PFSK-1 (cell line): ENCODE results near the gene SP4.

Experiments
- FOXP2 ChIP-seq: optimal IDR thresholded peaks from 2 replicates; pipeline ENCODE3; 2011; ENCODE audit warnings: borderline replicate concordance, control low read depth, inconsistent platforms; ENCODE audit not compliant: insufficient read depth; ENCODE audit errors: extremely low read length, extremely low read depth
- POLR2AphosphoS5 ChIP-seq: IDR thresholded peaks from 2 replicates; pipeline ENCODE4 v1.6.1; 2012; ENCODE audit warnings: low read depth, mild to moderate bottlenecking, control low read depth, low read length, moderate library complexity
- SIN3A ChIP-seq: IDR thresholded peaks from 2 replicates; pipeline ENCODE4 v1.6.1; 2012; ENCODE audit warnings: mild to moderate bottlenecking, low read length, moderate library complexity, borderline replicate concordance; ENCODE audit not compliant: insufficient read depth
- TAF1 ChIP-seq: IDR thresholded peaks from 2 replicates; pipeline ENCODE4 v1.6.1; 2012; ENCODE audit warnings: low read length, control low read depth, borderline replicate concordance; ENCODE audit not compliant: insufficient read depth
- TF ChIP-seq, protein P1 (sequence below), 2 experiments: IDR thresholded peaks; 2 replicates each; pipeline versions ENCODE4 v1.6.1 to v1.8.0; 2011 to 2012; ENCODE audit warnings: low read depth in 2 of 2, low read length in 2 of 2, control low read depth in 1 of 2, inconsistent platforms in 1 of 2, mild to moderate bottlenecking in 1 of 2, moderate library complexity in 1 of 2; ENCODE audit not compliant: insufficient read depth in 1 of 2

DNA sequence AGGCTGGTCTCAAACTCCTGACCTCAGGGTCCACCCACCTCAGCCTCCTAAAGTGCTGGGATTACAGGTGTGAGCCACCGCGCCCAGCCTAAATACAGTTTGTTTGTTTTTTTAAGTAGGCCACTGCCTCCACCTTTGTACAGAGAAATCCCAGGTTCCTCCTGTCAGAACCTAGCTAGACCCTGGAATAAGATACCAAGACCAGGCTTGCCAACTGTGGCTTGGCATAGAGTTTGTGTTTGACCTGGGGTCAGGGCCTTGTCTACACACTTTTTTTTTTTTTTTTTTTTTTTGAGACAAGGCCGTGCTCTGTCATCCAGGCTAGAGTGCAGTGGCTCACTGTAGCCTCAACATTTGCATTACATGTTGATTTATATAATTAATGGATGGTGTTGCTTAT is 80.7 kb downstream of the SP4 start:
- TF ChIP-seq TAF1: no peak
- no peak for TF ChIP-seq FOXP2
- TF ChIP-seq, protein P1, sequence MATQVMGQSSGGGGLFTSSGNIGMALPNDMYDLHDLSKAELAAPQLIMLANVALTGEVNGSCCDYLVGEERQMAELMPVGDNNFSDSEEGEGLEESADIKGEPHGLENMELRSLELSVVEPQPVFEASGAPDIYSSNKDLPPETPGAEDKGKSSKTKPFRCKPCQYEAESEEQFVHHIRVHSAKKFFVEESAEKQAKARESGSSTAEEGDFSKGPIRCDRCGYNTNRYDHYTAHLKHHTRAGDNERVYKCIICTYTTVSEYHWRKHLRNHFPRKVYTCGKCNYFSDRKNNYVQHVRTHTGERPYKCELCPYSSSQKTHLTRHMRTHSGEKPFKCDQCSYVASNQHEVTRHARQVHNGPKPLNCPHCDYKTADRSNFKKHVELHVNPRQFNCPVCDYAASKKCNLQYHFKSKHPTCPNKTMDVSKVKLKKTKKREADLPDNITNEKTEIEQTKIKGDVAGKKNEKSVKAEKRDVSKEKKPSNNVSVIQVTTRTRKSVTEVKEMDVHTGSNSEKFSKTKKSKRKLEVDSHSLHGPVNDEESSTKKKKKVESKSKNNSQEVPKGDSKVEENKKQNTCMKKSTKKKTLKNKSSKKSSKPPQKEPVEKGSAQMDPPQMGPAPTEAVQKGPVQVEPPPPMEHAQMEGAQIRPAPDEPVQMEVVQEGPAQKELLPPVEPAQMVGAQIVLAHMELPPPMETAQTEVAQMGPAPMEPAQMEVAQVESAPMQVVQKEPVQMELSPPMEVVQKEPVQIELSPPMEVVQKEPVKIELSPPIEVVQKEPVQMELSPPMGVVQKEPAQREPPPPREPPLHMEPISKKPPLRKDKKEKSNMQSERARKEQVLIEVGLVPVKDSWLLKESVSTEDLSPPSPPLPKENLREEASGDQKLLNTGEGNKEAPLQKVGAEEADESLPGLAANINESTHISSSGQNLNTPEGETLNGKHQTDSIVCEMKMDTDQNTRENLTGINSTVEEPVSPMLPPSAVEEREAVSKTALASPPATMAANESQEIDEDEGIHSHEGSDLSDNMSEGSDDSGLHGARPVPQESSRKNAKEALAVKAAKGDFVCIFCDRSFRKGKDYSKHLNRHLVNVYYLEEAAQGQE (IDR thresholded peaks at IDR 0.05; ENCODE audit: insufficient read depth in 1 of 2, low read depth in 2 of 2, low read length in 2 of 2): no peak
- TF ChIP-seq SIN3A: no peak
- TF ChIP-seq POLR2AphosphoS5: no peak
